HL-60 (cell line): ENCODE results near the gene STK33.

Source experiments
- DNase-seq, 2 experiments: peaks; one replicate each; pipeline ENCODE4 v3.0.0-alpha.2; 2010 to 2020; ENCODE audit warnings: low read depth in 1 of 2, low spot score in 1 of 2
- H3K27ac ChIP-seq: fragments of 250-450 bp; sonication (Bioruptor Pico); replicated peaks from 2 replicates; pipeline ENCODE4 v1.5.1; 2020; ENCODE audit warnings: mild to moderate bottlenecking, moderate library complexity
- H3K27me3 ChIP-seq: fragments of 250-450 bp; sonication (Bioruptor Pico); 2 replicates; pipeline ENCODE4 v1.5.1; 2021; ENCODE audit warnings: mild to moderate bottlenecking, moderate library complexity; ENCODE audit not compliant: insufficient read depth, poor library complexity, severe bottlenecking
- H3K4me3 ChIP-seq: replicated peaks from 2 replicates; pipeline ENCODE4 v1.5.1; 2011; ENCODE audit warnings: mild to moderate bottlenecking, control low read depth, low read length; ENCODE audit not compliant: insufficient read depth
- CTCF ChIP-seq: IDR thresholded peaks from one replicate; pipeline ENCODE4 v1.5.1; 2011; ENCODE audit warnings: low read length, control low read depth, inconsistent platforms; ENCODE audit not compliant: insufficient read depth
- GABPA ChIP-seq: IDR thresholded peaks from 2 replicates; pipeline ENCODE4 v1.6.1; 2012; ENCODE audit warnings: low read depth
- POLR2AphosphoS5 ChIP-seq: IDR thresholded peaks from 2 replicates; pipeline ENCODE4 v1.6.1; 2012; ENCODE audit warnings: low read depth
- REST ChIP-seq: IDR thresholded peaks from 2 replicates; pipeline ENCODE4 v1.6.1; 2012; ENCODE audit warnings: low read depth; ENCODE audit not compliant: insufficient replicate concordance
- SPI1 ChIP-seq: IDR thresholded peaks from 2 replicates; pipeline ENCODE4 v1.6.1; 2012; ENCODE audit warnings: low read depth, mild to moderate bottlenecking, borderline replicate concordance

The STK33 gene

GRCh38 chr11:8403310-8403709 lies 190.7 kb downstream of the STK33 start:
- H3K27me3 ChIP-seq, result no peaks in the 10 kb centered on the region
- no peak for TF ChIP-seq POLR2AphosphoS5
- TF ChIP-seq GABPA, result no peak
- TF ChIP-seq REST, result peak; percentile 96
- DNase-seq, result no peak
- no peak overlapping the region for H3K27ac ChIP-seq
- no peak overlapping the region for H3K4me3 ChIP-seq

GRCh38 chr11:8392886-8393285 lies 201.1 kb downstream of the STK33 start:
- no peaks in the 10 kb centered on the region for H3K27me3 ChIP-seq
- no peak for DNase-seq
- H3K27ac ChIP-seq, result no peak overlapping the region
- H3K4me3 ChIP-seq, result no peak overlapping the region
- no peak for TF ChIP-seq SPI1
- TF ChIP-seq REST, result no peak
- TF ChIP-seq POLR2AphosphoS5, result no peak
- TF ChIP-seq CTCF, result no peak
- TF ChIP-seq GABPA, result no peak

GRCh38 chr11:8392166-8392565 lies 201.9 kb downstream of the STK33 start:
- no peaks in the 10 kb centered on the region for H3K27me3 ChIP-seq
- no peak for TF ChIP-seq REST
- no peak for TF ChIP-seq GABPA
- TF ChIP-seq SPI1, result no peak
- TF ChIP-seq CTCF, result no peak
- TF ChIP-seq POLR2AphosphoS5, result no peak
- H3K4me3 ChIP-seq, result no peak overlapping the region
- no peak overlapping the region for H3K27ac ChIP-seq
- no peak for DNase-seq
